NCI-H1092 (cell line): ENCODE results near the gene ANKRD13C.
"Not testable (repeated sequence)": the region's sequence is repeated elsewhere in the genome, so short reads cannot be mapped to it uniquely, and the experiment has no call there.

Experiments
- DNase-seq: peaks from one replicate; lab custom pipeline; 2025; lab: John Stamatoyannopoulos, UW

The ANKRD13C gene, protein sequence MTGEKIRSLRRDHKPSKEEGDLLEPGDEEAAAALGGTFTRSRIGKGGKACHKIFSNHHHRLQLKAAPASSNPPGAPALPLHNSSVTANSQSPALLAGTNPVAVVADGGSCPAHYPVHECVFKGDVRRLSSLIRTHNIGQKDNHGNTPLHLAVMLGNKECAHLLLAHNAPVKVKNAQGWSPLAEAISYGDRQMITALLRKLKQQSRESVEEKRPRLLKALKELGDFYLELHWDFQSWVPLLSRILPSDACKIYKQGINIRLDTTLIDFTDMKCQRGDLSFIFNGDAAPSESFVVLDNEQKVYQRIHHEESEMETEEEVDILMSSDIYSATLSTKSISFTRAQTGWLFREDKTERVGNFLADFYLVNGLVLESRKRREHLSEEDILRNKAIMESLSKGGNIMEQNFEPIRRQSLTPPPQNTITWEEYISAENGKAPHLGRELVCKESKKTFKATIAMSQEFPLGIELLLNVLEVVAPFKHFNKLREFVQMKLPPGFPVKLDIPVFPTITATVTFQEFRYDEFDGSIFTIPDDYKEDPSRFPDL

GRCh38 chr1:70354332-70355110 is at the start of gene ANKRD13C:
Gene ANKRD13C (minus strand): TSS chr1:70354722. CDS start chr1:70354408, 314 bp downstream.
- DNase-seq: peak; percentile 92

DNA sequence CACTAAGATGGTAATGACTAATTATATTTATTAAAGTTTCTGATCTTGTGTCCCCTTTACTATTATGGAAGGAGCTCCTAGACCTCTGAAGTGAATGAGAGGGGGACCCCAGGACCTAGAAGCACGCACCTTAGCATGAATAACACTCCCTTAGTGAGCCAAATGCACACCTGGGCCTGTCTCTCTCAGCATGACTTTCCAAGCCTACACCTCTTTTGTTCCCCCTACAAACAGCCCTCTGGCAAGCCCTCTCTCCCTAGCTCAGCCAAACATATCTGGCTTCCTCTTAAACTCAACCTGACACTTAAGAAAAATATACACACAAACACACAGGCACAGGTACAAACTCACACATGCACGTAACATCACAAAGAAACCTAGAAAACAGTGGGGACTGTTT is 49.2 kb upstream of the ANKRD13C start:
- no peak for DNase-seq

- DNase-seq: no peak
Measured at GRCh38 chr1:70401974-70402373, 47.5 kb upstream of the ANKRD13C start.

DNA sequence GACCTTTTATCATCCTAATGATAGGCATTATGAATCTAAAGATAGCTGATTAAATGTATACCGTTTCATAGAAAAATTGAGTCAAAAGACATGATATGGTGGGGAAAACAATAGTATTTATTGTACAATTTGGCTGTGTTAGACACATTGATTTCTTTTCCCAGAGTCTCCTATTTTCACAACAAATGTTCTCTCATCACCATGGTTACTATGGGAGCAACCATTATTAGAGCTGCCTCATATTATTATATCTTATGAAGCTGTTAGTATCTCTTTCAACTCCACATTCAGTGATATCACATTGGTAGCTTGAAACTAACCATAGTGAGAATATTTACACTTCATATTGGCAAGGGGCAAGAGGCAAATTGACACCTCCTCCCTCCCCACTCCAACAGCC is 45.8 kb upstream of the ANKRD13C start:
- no peak for DNase-seq

DNA sequence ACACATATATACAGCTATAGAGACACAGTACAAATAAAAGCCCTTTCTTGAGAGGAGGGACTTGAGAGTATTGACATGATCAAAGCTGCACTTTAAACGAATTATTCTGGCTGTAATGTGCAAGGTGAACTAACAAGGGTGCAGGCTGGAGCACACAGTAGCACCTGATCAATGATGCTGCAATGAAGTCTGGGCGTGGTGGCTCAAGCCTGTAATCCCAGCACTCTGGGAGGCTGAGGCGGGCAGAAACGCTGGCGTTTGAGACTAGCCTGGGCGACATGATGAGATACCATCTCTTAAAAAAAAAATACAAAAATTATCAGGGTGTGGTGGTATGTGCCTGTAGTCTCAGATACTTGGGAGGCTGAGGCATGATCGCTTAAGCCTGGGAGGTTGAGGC is 42.5 kb upstream of the ANKRD13C start:
- no peak for DNase-seq

DNA sequence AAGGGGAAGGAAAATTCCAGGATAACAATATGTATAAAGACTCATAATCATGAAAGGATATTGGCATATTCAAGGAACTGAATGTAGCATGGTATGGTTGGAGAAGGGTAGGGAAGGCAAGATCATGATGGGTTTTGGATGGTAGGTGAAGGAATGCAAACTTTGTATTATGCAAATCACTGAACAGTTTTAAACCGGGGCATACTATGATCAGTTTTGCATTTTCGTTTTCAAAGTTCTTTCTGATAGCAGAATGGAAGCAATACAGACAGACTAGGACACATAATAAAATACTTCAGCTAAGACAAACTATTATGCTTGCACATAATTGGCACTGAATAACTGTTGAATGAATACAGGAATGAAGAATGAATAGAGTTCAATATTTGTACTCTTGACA is 42.1 kb upstream of the ANKRD13C start:
- no peak for DNase-seq

DNA sequence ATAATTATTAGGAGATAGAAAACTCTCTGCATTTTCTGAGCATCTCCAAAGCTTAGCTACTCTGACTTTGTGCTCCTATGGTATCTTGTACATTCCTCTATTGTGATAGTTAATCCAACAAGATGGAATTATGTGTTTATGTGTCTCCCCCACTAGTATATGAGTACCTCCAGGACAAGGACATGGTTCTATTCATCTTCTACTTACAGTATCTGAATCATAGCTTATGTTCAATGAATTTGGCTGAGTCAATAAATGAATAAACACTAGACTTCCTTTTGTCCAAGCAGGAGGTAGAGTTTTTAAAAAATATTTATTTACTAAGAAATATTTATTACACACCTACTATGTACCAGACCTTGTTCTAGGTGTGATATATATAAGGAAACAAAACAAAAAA is 38.1 kb upstream of the ANKRD13C start:
- DNase-seq: no peak

- DNase-seq: no peak
Measured at GRCh38 chr1:70387507-70387906, 33.0 kb upstream of the ANKRD13C start.

GRCh38 chr1:70386121-70386520 is 31.6 kb upstream of the ANKRD13C start:
- no peak for DNase-seq

GRCh38 chr1:70385477-70385876 is 31.0 kb upstream of the ANKRD13C start:
- DNase-seq: no peak

- DNase-seq: no peak
Measured at GRCh38 chr1:70384542-70384941, 30.0 kb upstream of the ANKRD13C start.

DNA sequence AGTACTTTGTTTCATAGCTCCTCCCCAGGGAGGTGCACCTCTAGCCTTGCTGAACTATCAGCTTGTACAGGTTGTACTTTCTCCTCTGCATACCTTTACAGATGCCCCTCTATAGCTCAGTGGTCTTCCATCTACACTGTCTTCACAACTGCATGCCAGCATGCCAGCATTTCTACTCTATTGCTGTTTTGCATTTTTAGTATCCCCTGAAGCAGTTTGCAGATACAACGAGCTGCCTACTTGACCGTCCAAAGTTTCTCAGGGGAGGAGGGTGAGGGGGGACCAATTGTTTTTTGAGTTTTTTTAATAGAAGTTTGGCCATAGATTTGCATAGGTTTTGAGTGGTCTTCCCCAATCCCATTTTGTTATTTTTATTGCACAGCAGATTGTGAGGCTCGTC is 29.0 kb upstream of the ANKRD13C start:
- DNase-seq: no peak

GRCh38 chr1:70382682-70383081 is 28.2 kb upstream of the ANKRD13C start:
- DNase-seq: no peak

- no peak for DNase-seq
Measured at GRCh38 chr1:70376196-70376595, 21.7 kb upstream of the ANKRD13C start.

GRCh38 chr1:70373580-70373979 is 19.1 kb upstream of the ANKRD13C start:
- not testable (repeated sequence) for DNase-seq

- DNase-seq: no peak
Measured at GRCh38 chr1:70372426-70372825, 17.9 kb upstream of the ANKRD13C start.

DNA sequence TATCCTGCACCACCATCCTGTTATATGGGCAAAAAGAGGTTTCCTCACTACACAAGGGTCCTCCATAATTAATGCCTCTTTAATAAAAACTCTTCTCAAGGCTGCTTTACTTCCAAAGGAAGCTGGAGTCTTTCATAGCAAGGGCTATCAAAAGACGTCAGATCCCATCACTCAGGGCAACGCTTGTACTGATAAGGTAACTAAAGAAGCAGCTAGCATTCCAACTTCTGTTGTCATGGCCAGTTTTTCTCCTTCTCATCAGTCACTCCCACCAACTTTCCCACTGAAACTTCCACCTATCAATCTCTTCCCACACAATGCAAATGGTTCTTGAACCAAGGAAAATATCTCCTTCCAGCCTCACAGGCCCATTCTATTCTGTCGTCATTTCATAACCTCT is 17.1 kb upstream of the ANKRD13C start:
- DNase-seq: not testable (repeated sequence)

GRCh38 chr1:70367397-70367796 is 12.9 kb upstream of the ANKRD13C start:
- DNase-seq: not testable (repeated sequence)

DNA sequence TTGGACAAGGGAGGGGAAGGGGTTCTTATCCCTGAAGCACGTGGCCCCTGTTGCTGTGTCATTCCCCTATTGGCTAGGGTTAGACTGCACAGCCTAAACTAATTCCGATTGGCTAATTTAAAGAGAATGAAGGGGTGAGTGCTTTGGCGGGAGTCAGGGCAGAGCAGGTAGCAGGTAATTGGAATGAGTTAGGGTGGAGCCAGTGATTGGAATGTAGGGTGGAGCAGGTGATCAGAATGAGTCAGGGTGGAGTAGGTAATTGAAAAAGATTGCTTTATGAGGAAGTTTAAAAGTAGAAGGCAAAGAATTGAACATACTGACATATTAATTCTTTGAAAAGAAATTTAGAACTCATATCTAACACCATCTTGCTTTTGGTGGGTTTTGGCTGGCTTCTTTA is 12.5 kb upstream of the ANKRD13C start:
- not testable (repeated sequence) for DNase-seq

- not testable (repeated sequence) for DNase-seq
Measured at GRCh38 chr1:70366425-70366952, 12.0 kb upstream of the ANKRD13C start.

DNA sequence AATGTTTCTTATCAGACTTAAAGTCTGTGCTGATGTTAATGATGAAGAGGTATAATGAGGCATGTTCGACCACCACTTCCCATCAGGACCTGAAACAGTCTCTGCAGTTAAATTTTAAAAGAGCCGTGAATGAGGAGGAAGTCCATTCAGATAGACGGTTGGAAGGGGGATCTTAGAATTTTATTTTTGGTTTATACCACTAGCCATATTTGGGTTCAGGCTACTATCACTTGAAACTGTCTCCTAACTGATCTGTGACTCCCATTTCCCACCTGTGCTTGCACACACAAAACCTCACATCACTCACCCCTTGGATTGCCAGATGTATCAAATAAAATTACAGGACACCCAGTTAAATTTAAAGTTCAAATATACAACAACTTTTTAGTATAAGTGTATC is 9.9 kb upstream of the ANKRD13C start:
- DNase-seq: no peak

DNA sequence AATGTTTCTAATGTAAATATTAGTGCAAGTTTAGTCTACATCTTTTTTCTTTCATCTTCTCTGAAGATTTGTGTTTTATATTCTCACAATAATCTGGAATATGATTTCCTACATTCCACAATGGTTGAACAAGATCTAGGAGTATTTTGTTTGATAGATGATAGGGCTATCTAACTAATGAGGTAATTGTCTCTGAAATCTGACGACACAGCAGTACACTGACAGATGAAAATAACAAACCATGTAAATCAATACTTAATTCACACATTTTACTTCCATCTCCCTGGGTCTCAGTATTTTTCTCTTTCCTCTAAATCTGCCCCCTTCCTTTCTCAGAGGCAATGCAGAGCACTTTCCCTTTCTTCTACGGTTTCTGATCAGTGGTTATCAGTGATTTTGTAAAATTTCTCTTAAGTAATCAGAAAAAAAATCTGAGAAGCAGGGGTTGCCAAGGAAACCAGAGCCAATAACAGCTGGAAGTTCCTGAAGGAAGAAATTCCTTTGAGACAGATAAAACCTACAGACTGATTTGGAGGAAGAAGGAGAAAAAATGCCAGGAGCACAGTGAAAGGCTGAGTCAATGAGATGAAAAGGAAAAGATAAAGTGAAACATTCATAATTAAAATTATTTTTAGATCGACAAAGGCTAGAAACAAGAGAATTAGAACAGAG is 7.3 kb upstream of the ANKRD13C start:
- no peak for DNase-seq
